CD14-positive monocyte (primary cell): Measurements from ENCODE around the gene RAPGEF5. TPM values are rescaled to one million over a fixed set of nuclear protein-coding genes. Genes with fewer than 3 reads are reported as not detected.
A peak's percentile ranks its signal among the peaks of the same experiment; 100 is the strongest.
"Not testable (repeated sequence)": the region's sequence is repeated elsewhere in the genome, so short reads cannot be mapped to it uniquely, and the experiment has no call there.

Experiments
- DNase-seq, 3 donors: peaks; one replicate each; pipeline ENCODE4 v3.0.0-alpha.2; 2011 to 2022
- H2AFZ ChIP-seq: 2 replicates; pipeline ENCODE4 v1.6.0; 2012; ENCODE audit warnings: mild to moderate bottlenecking, low read depth, low read length, inconsistent platforms; ENCODE audit not compliant: insufficient read depth, poor library complexity, severe bottlenecking
- H3K27ac ChIP-seq, 2 donors: 1 replicate in 1 of 2; 2 replicates in 1 of 2; pipeline ENCODE4 v1.5.1; 2012 to 2013; ENCODE audit warnings: low read length in 2 of 2, control low read depth in 1 of 2, inconsistent platforms in 1 of 2, low read depth in 1 of 2, mild to moderate bottlenecking in 1 of 2
- H3K27me3 ChIP-seq, 2 donors: one replicate each; pipeline versions ENCODE4 v1.6.0 to v1.6.1; 2011 to 2013; ENCODE audit warnings: low read length in 2 of 2; ENCODE audit not compliant: control insufficient read depth in 2 of 2, insufficient read depth in 2 of 2
- H3K36me3 ChIP-seq, 2 donors: replicated peaks in 1 of 2; 1 replicate in 1 of 2; 2 replicates in 1 of 2; pipeline versions ENCODE4 v1.5.1 to v1.6.1; 2012 to 2013; ENCODE audit warnings: low read length in 2 of 2, control low read depth in 1 of 2, inconsistent platforms in 1 of 2, mild to moderate bottlenecking in 1 of 2; ENCODE audit not compliant: insufficient read depth in 2 of 2, control insufficient read depth in 1 of 2
- H3K4me1 ChIP-seq, 2 donors: 1 replicate in 1 of 2; 2 replicates in 1 of 2; pipeline versions ENCODE4 v1.5.1 to v1.6.1; 2012 to 2013; ENCODE audit warnings: low read length in 2 of 2, control low read depth in 1 of 2, inconsistent platforms in 1 of 2, mild to moderate bottlenecking in 1 of 2, moderate library complexity in 1 of 2; ENCODE audit not compliant: insufficient read depth in 2 of 2, control insufficient read depth in 1 of 2
- H3K4me2 ChIP-seq: replicated peaks from 2 replicates; pipeline ENCODE3; 2012; ENCODE audit warnings: low read length, moderate library complexity, mild to moderate bottlenecking; ENCODE audit not compliant: poor library complexity, severe bottlenecking; ENCODE audit errors: extremely low read depth
- H3K4me3 ChIP-seq, 3 experiments: fragments of 200-600 bp in 1 of 3; sonication (generic) in 1 of 3; replicated peaks in 1 of 3; 1 replicate in 2 of 3; 2 replicates in 1 of 3; pipeline ENCODE4 v1.5.1; 2011 to 2013; ENCODE audit warnings: low read length in 3 of 3, mild to moderate bottlenecking in 3 of 3, control low read depth in 2 of 3, low read depth in 2 of 3, inconsistent platforms in 1 of 3, moderate library complexity in 1 of 3
- H3K79me2 ChIP-seq: 2 replicates; pipeline ENCODE4 v1.6.0; 2012; ENCODE audit warnings: mild to moderate bottlenecking, control low read depth, inconsistent platforms, low read length, moderate library complexity; ENCODE audit not compliant: insufficient read depth
- H3K9ac ChIP-seq: 2 replicates; pipeline ENCODE4 v1.6.0; 2017; ENCODE audit warnings: low read length, mild to moderate bottlenecking; ENCODE audit not compliant: insufficient read depth, poor library complexity, severe bottlenecking
- H3K9me3 ChIP-seq, 2 donors: replicated peaks in 1 of 2; 1 replicate in 1 of 2; 2 replicates in 1 of 2; pipeline versions ENCODE4 v1.5.1 to v1.6.1; 2012 to 2013; ENCODE audit warnings: low read length in 2 of 2, control low read depth in 1 of 2; ENCODE audit not compliant: control insufficient read depth in 1 of 2, insufficient read depth in 1 of 2
- H4K20me1 ChIP-seq: 2 replicates; pipeline ENCODE4 v1.6.0; 2012; ENCODE audit warnings: mild to moderate bottlenecking, low read length, control low read depth, moderate library complexity; ENCODE audit not compliant: insufficient read depth
- H3K27ac Mint-ChIP-seq, 7 donors: one replicate each; pipeline ENCODE4 v1.8.0; 2020; ENCODE audit warnings: mild to moderate bottlenecking in 7 of 7, mixed read lengths in 7 of 7, moderate library complexity in 6 of 7, inconsistent platforms in 2 of 7
- H3K27me3 Mint-ChIP-seq, 3 donors: one replicate each; pipeline ENCODE4 v1.8.0; 2021 to 2022; ENCODE audit warnings: low read depth in 3 of 3, mild to moderate bottlenecking in 3 of 3, mixed read lengths in 3 of 3, moderate library complexity in 3 of 3, inconsistent platforms in 1 of 3
- H3K36me3 Mint-ChIP-seq, 2 donors: one replicate each; pipeline ENCODE4 v1.8.0; 2020; ENCODE audit warnings: mixed read lengths in 2 of 2, inconsistent platforms in 1 of 2, mild to moderate bottlenecking in 1 of 2
- H3K4me1 Mint-ChIP-seq: one replicate; pipeline ENCODE4 v1.8.0; 2020; ENCODE audit warnings: mild to moderate bottlenecking, mixed read lengths
- H3K4me3 Mint-ChIP-seq, 2 donors: one replicate each; pipeline ENCODE4 v1.8.0; 2020; ENCODE audit warnings: mild to moderate bottlenecking in 2 of 2, mixed read lengths in 2 of 2, moderate library complexity in 1 of 2
- H3K9me3 Mint-ChIP-seq, 7 donors: one replicate each; pipeline ENCODE4 v1.8.0; 2020 to 2022; ENCODE audit warnings: mixed read lengths in 7 of 7, mild to moderate bottlenecking in 6 of 7, moderate library complexity in 6 of 7, inconsistent platforms in 2 of 7
- WGBS: methylation state at CpG from one replicate; pipeline ENCODE4 v1.1.5; 2013; ENCODE audit warnings: missing lambda C conversion rate; ENCODE audit not compliant: insufficient coverage; 5-methylcytosine and 5-hydroxymethylcytosine counted together
- intact Hi-C, 2 donors: fragments of 100-400 bp; cut with micrococcal nuclease; formaldehyde crosslinking; loops; one replicate each; pipeline versions ENCODE4 v1.15.0 to v1.15.1; 2023
- polyA plus RNA-seq, 3 donors: library from polyadenylated mRNA; depleted of rRNA in 1 of 3; unstranded in 2 of 3; stranded (reverse) in 1 of 3; fragments of 300-500 nt in 2 of 3; fragments of >200 nt in 1 of 3; fragmentation: Illumina TruSeq in 2 of 3; gene quantifications; 1 replicate in 2 of 3; 2 replicates in 1 of 3; pipeline ENCODE4 v1.2.3, GENCODE V29; 2012 to 2021
- TF ChIP-seq, protein P1 (sequence below): fragments of 200-600 bp; IDR thresholded peaks from one replicate; pipeline ENCODE4 v1.8.0; 2022; ENCODE audit warnings: antibody characterized with exemption, mild to moderate bottlenecking

RAPGEF5 gene
- polyA plus RNA-seq, 3 donors, result not detected

GRCh38 chr7:22093936-22094335 is 263.0 kb downstream of the RAPGEF5 start:
- Histone ChIP-seq H3K4me2 (no peak overlapping the region), H3K79me2 (no peaks in the 10 kb centered on the region), H3K36me3 (no peaks in the 10 kb centered on the region), H4K20me1 (no peaks in the 10 kb centered on the region), H3K27me3 (no peaks in the 10 kb centered on the region), H2AFZ (no peak overlapping the region), H3K9me3 (peaks cover 0 to 7% of the 10 kb centered on the region in 2 donors), H3K9ac (no peak overlapping the region), H3K4me3 (no peak overlapping the region), H3K27ac (no peak overlapping the region), H3K4me1 (no peaks in the 10 kb centered on the region)
- intact Hi-C loops, result no loop called here
- H3K4me1 Mint-ChIP-seq, result no peaks in the 10 kb centered on the region
- H3K27me3 Mint-ChIP-seq, result peaks cover 0 to 7% (median 2%) of the 10 kb centered on the region in 3 donors
- TF ChIP-seq, protein P1, sequence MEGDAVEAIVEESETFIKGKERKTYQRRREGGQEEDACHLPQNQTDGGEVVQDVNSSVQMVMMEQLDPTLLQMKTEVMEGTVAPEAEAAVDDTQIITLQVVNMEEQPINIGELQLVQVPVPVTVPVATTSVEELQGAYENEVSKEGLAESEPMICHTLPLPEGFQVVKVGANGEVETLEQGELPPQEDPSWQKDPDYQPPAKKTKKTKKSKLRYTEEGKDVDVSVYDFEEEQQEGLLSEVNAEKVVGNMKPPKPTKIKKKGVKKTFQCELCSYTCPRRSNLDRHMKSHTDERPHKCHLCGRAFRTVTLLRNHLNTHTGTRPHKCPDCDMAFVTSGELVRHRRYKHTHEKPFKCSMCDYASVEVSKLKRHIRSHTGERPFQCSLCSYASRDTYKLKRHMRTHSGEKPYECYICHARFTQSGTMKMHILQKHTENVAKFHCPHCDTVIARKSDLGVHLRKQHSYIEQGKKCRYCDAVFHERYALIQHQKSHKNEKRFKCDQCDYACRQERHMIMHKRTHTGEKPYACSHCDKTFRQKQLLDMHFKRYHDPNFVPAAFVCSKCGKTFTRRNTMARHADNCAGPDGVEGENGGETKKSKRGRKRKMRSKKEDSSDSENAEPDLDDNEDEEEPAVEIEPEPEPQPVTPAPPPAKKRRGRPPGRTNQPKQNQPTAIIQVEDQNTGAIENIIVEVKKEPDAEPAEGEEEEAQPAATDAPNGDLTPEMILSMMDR, result no peak
- H3K9me3 Mint-ChIP-seq, result peaks cover 0 to 6% (median 2%) of the 10 kb centered on the region in 7 donors
- H3K4me3 Mint-ChIP-seq, result no peak overlapping the region
- DNase-seq, result no peak
- 75% methylated on average over 1 of the region's 6 CpGs for WGBS
- peak overlapping the region in 1 of 7 donors; percentile 21 for H3K27ac Mint-ChIP-seq
- no peaks in the 10 kb centered on the region for H3K36me3 Mint-ChIP-seq

DNA sequence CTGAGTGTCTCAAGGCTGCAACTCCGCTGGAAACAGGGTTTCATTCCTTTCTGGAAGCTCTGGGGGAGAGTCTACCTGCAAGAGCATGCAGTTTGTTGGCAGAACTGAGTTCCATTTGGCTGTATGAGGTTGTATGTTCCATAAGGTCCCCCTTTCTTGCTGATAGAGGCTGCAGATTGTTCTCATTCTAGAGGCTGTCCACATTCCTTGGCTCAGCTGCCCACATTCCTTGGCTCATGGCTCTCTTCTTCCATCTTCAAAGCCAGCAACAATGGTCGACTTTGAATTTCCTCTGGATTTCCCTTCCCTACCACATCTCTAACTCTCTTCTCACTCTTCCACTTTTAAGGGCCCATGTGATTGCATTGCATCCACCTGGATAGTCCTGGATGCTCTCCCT is 264.0 kb downstream of the RAPGEF5 start:
- Histone ChIP-seq H3K27ac (no peak overlapping the region), H2AFZ (no peak overlapping the region), H3K79me2 (no peaks in the 10 kb centered on the region), H4K20me1 (no peaks in the 10 kb centered on the region), H3K4me3 (no peak overlapping the region), H3K36me3 (no peaks in the 10 kb centered on the region), H3K4me1 (no peaks in the 10 kb centered on the region), H3K9me3 (peaks cover 0 to 7% of the 10 kb centered on the region in 2 donors), H3K27me3 (no peaks in the 10 kb centered on the region), H3K9ac (no peak overlapping the region), H3K4me2 (no peak overlapping the region)
- Mint-ChIP-seq H3K9me3 (peaks cover 0 to 6% (median 2%) of the 10 kb centered on the region in 7 donors), H3K4me3 (no peak overlapping the region), H3K27me3 (peaks cover 2 to 7% (median 2%) of the 10 kb centered on the region in 3 donors), H3K27ac (no peak overlapping the region), H3K36me3 (no peaks in the 10 kb centered on the region), H3K4me1 (no peaks in the 10 kb centered on the region)
- 94% methylated on average over 2 of the region's 2 CpGs for WGBS
- DNase-seq, result no peak
- TF ChIP-seq, protein P1, result no peak
- intact Hi-C loops, result no loop called here

DNA sequence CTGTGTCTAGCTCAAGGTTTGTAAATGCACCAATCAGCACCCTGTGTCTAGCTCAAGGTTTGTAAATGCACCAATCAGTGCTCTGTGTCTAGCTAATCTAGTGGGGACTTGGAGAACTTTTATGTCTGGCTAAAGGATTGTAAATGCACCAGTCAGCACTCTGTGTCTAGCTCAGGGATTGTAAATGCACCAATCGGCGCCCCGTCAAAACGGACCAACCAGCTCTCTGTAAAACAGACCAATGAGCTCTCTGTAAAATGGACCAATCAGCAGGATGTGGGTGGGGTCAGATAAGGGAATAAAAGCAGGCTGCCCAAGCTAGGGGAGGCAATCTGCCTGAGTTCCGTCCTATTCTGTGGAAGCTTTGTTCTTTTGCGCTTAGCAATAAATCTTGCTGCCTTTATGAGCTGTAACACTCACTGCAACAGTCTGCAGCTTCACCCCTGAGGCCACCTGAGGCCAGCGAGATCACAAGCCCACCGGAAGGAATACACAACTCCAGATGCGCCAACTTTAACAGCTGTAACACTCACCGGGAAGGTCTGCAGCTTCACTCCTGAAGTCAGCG is 265.9 kb downstream of the RAPGEF5 start:
- intact Hi-C loops, H3K4me1 ChIP-seq: not testable (repeated sequence)
- 97% methylated on average over 11 of the region's 11 CpGs for WGBS

More for the DNA sequence above, 265.9 kb downstream of the RAPGEF5 start:
- not testable (repeated sequence) for H3K36me3 ChIP-seq, H3K36me3 Mint-ChIP-seq, H3K9me3 Mint-ChIP-seq, H3K4me3 ChIP-seq, H4K20me1 ChIP-seq, H3K4me1 Mint-ChIP-seq, H3K79me2 ChIP-seq, H3K27me3 Mint-ChIP-seq, H3K9ac ChIP-seq, H3K9me3 ChIP-seq, H3K4me3 Mint-ChIP-seq, H3K27me3 ChIP-seq, H3K27ac ChIP-seq, DNase-seq, H3K27ac Mint-ChIP-seq, H3K4me2 ChIP-seq, H2AFZ ChIP-seq
